Measurements from ENCODE around the gene HPD.
A peak's percentile ranks its signal among the peaks of the same experiment; 100 is the strongest.
"Not testable (repeated sequence)": the region's sequence is repeated elsewhere in the genome, so short reads cannot be mapped to it uniquely, and the experiment has no call there.

Gene HPD

GRCh38 chr12:121858662-121859572 is at the start of gene HPD:
TSS of gene HPD (minus strand) at chr12:121858859. CDS start at chr12:121858823, 36 bp downstream.
- no peak for DNase-seq (ENCODE audit: low read depth)

GRCh38 chr12:121905746-121906145 is 47.1 kb upstream of the HPD start:
- DNase-seq (ENCODE audit: low read depth): no peak

GRCh38 chr12:121903202-121903601 is 44.5 kb upstream of the HPD start:
- DNase-seq (ENCODE audit: low read depth): no peak

GRCh38 chr12:121899590-121899989 is 40.9 kb upstream of the HPD start:
- DNase-seq (ENCODE audit: low read depth): no peak

GRCh38 chr12:121898287-121898686 is 39.6 kb upstream of the HPD start:
- DNase-seq (ENCODE audit: low read depth): no peak

GRCh38 chr12:121894633-121895032 is 36.0 kb upstream of the HPD start:
- no peak for DNase-seq (ENCODE audit: low read depth)

GRCh38 chr12:121893961-121894460 is 35.4 kb upstream of the HPD start:
- DNase-seq (ENCODE audit: low read depth): no peak

GRCh38 chr12:121892673-121893561 is 34.3 kb upstream of the HPD start:
- no peak for DNase-seq (ENCODE audit: low read depth)

- DNase-seq (ENCODE audit: low read depth): not testable (repeated sequence)
These were observed 31.0 kb upstream of the HPD start for GRCh38 chr12:121889661-121890060.

- no peak for DNase-seq (ENCODE audit: low read depth)
These were observed 30.6 kb upstream of the HPD start for GRCh38 chr12:121889274-121889624.

- DNase-seq (ENCODE audit: low read depth): peak; percentile 98
These were observed 30.0 kb upstream of the HPD start, which contains the start of gene PSMD9 for GRCh38 chr12:121888478-121889273. TSS of gene PSMD9 (plus strand) at chr12:121888790. CDS start at chr12:121888857, 67 bp downstream.

- DNase-seq (ENCODE audit: low read depth): no peak
These were observed 29.4 kb upstream of the HPD start for GRCh38 chr12:121888083-121888477.

GRCh38 chr12:121885129-121885528 is 26.5 kb upstream of the HPD start:
- DNase-seq (ENCODE audit: low read depth): not testable (repeated sequence)

- no peak for DNase-seq (ENCODE audit: low read depth)
These were observed 24.6 kb upstream of the HPD start for GRCh38 chr12:121883315-121883660.

- not testable (repeated sequence) for DNase-seq (ENCODE audit: low read depth)
These were observed 17.4 kb upstream of the HPD start for GRCh38 chr12:121876080-121876447.

- no peak for DNase-seq (ENCODE audit: low read depth)
These were observed 16.9 kb upstream of the HPD start for GRCh38 chr12:121875582-121875981.

- DNase-seq (ENCODE audit: low read depth): no peak
These were observed 15.4 kb upstream of the HPD start for GRCh38 chr12:121874071-121874470.

GRCh38 chr12:121873216-121873569 is 14.5 kb upstream of the HPD start:
- DNase-seq (ENCODE audit: low read depth): no peak

GRCh38 chr12:121872546-121873215 is 14.0 kb upstream of the HPD start:
- DNase-seq (ENCODE audit: low read depth): no peak

- no peak for DNase-seq (ENCODE audit: low read depth)
These were observed 12.8 kb upstream of the HPD start for GRCh38 chr12:121871467-121871866.

- not testable (repeated sequence) for DNase-seq (ENCODE audit: low read depth)
These were observed 10.6 kb upstream of the HPD start for GRCh38 chr12:121869229-121869628.

Measured in stimulated activated CD8-positive, alpha-beta memory T cell treated with anti-CD3 and anti-CD28 coated beads, Interleukin-15, amount 100 ng/mL, for 1 hour (primary cell).